WTC11 (cell line): ENCODE data around the gene STRIP1. TPM values are rescaled to one million over a fixed set of nuclear protein-coding genes. Genes with fewer than 3 reads are reported as not detected.

Source experiments
- ATAC-seq: fragments of 200-7000 bp; cut with Tn5 transposase; 2 replicates; pipeline ENCODE4 v1.10.0; 2021; ENCODE audit warnings: mild to moderate bottlenecking, moderate library complexity
- CTCF ChIA-PET: fragments of 300-600 bp; sonication (Branson Sonifier 250); formaldehyde crosslinking; loops from one replicate; lab custom pipeline; 2021; ENCODE audit warnings: antibody characterized with exemption; lab: Charles Lee
- POLR2A ChIA-PET: fragments of 350-600 bp; sonication (Branson Sonifier 250); formaldehyde crosslinking; loops from one replicate; lab custom pipeline; 2021; ENCODE audit warnings: antibody characterized with exemption; lab: Charles Lee
- DNase-seq: peaks from one replicate; pipeline ENCODE4 v3.0.0; 2021; ENCODE audit warnings: low spot score
- H3K27ac Mint-ChIP-seq: 2 replicates; pipeline ENCODE4 v1.8.0; 2021; ENCODE audit warnings: mixed read lengths
- H3K27me3 Mint-ChIP-seq: 2 replicates; pipeline ENCODE4 v1.8.0; 2021; ENCODE audit warnings: low read depth, mild to moderate bottlenecking, moderate library complexity, mixed read lengths
- H3K36me3 Mint-ChIP-seq: 2 replicates; pipeline ENCODE4 v1.8.0; 2021; ENCODE audit warnings: mixed read lengths
- H3K4me1 Mint-ChIP-seq: 2 replicates; pipeline ENCODE4 v1.8.0; 2022; ENCODE audit warnings: mixed read lengths
- H3K4me3 Mint-ChIP-seq: 2 replicates; pipeline ENCODE4 v1.8.0; 2021; ENCODE audit warnings: mild to moderate bottlenecking, moderate library complexity, mixed read lengths
- H3K9me3 Mint-ChIP-seq: 2 replicates; pipeline ENCODE4 v1.8.0; 2021; ENCODE audit warnings: mixed read lengths
- AR ChIP-seq: fragments of 250-450 bp; sonication (Bioruptor Pico); IDR thresholded peaks from 2 replicates; pipeline ENCODE4 v1.9.0; 2021; ENCODE audit warnings: mild to moderate bottlenecking
- ARID4B ChIP-seq: sonication (generic); formaldehyde crosslinking; IDR thresholded peaks from 2 replicates; pipeline ENCODE4 v1.8.0; 2023; ENCODE audit warnings: missing genetic modification reagents, mild to moderate bottlenecking, borderline replicate concordance
- E2F4 ChIP-seq: sonication (generic); formaldehyde crosslinking; IDR thresholded peaks from 2 replicates; pipeline ENCODE4 v1.8.1; 2022; ENCODE audit warnings: low read depth, mild to moderate bottlenecking, moderate library complexity, missing genetic modification reagents, borderline replicate concordance
- HMGXB4 ChIP-seq: sonication (generic); formaldehyde crosslinking; IDR thresholded peaks from 2 replicates; pipeline ENCODE4 v1.8.1; 2023; ENCODE audit warnings: mild to moderate bottlenecking, moderate library complexity, missing genetic modification reagents
- JUN ChIP-seq: sonication (generic); formaldehyde crosslinking; IDR thresholded peaks from 2 replicates; pipeline ENCODE4 v1.8.0; 2023; ENCODE audit warnings: mild to moderate bottlenecking, missing genetic modification reagents
- MAX ChIP-seq: sonication (generic); formaldehyde crosslinking; IDR thresholded peaks from 2 replicates; pipeline ENCODE4 v1.8.0; 2022; ENCODE audit warnings: mild to moderate bottlenecking, missing genetic modification reagents
- MYBL2 ChIP-seq: sonication (generic); formaldehyde crosslinking; IDR thresholded peaks from 2 replicates; pipeline ENCODE4 v1.8.1; 2023; ENCODE audit warnings: mild to moderate bottlenecking, moderate library complexity, missing genetic modification reagents
- NR2C2 ChIP-seq: sonication (generic); formaldehyde crosslinking; IDR thresholded peaks from 2 replicates; pipeline ENCODE4 v1.8.0; 2022; ENCODE audit warnings: mild to moderate bottlenecking, missing genetic modification reagents
- PRDM15 ChIP-seq: sonication (generic); formaldehyde crosslinking; IDR thresholded peaks from 2 replicates; pipeline ENCODE4 v1.8.0; 2022; ENCODE audit warnings: missing genetic modification reagents
- PREB ChIP-seq: sonication (generic); formaldehyde crosslinking; IDR thresholded peaks from 2 replicates; pipeline ENCODE4 v1.8.1; 2022; ENCODE audit warnings: mild to moderate bottlenecking, missing genetic modification reagents, moderate library complexity, borderline replicate concordance
- RORB ChIP-seq: fragments of 250-450 bp; sonication (Bioruptor Pico); IDR thresholded peaks from 2 replicates; pipeline ENCODE4 v1.9.0; 2021; ENCODE audit warnings: mild to moderate bottlenecking
- ZNF317 ChIP-seq: sonication (generic); formaldehyde crosslinking; IDR thresholded peaks from 2 replicates; pipeline ENCODE4 v1.8.1; 2023; ENCODE audit warnings: low read depth, mild to moderate bottlenecking, moderate library complexity, missing genetic modification reagents, borderline replicate concordance
- total RNA-seq: library from RNA; stranded (reverse); gene quantifications from 3 replicates; pipeline ENCODE4 v1.2.3, GENCODE V29; 2021

Gene STRIP1
- total RNA-seq, 1 experiment from 2014 or later: 42.8 TPM

- TF ChIP-seq AR (CRISPR knock-in tag) (no peak), JUN (CRISPR knock-in tag) (no peak), HMGXB4 (CRISPR knock-in tag) (no peak), PRDM15 (no peak), PREB (CRISPR knock-in tag) (no peak), RORB (no peak)
These were observed 25.4 kb upstream of the STRIP1 start (continued) for GRCh38 chr1:110008971-110009565.

- ATAC-seq: peak; percentile 88
- 0 out of 2 replicates have a peak overlapping the region, but pooled peaks have one; percentile 50 for H3K27ac Mint-ChIP-seq
- peaks cover 62% of the 10 kb centered on the region for H3K36me3 Mint-ChIP-seq
These were observed 22.8 kb upstream of the STRIP1 start for GRCh38 chr1:110011527-110012041.

More at GRCh38 chr1:110011527-110012041, 22.8 kb upstream of the STRIP1 start:
- POLR2A ChIA-PET: no interaction called here
- DNase-seq: no peak
- no peaks in the 10 kb centered on the region for H3K27me3 Mint-ChIP-seq
- CTCF ChIA-PET: interaction anchor here (0.6 to 4.0 kb wide), 11 partner anchors 13 to 235 kb away, joined by 3 to 45 read pairs (median 4); partner anchors contain the start of genes AHCYL1 and STRIP1
- H3K4me1 Mint-ChIP-seq: peaks cover 11% of the 10 kb centered on the region
- no peaks in the 10 kb centered on the region for H3K9me3 Mint-ChIP-seq
- H3K4me3 Mint-ChIP-seq: no peak overlapping the region
- TF ChIP-seq ZNF317: no peak
- no peak for TF ChIP-seq ARID4B
- TF ChIP-seq MYBL2 (CRISPR knock-in tag): no peak
- TF ChIP-seq NR2C2 (CRISPR knock-in tag): no peak
- TF ChIP-seq MAX (CRISPR knock-in tag): no peak
- no peak for TF ChIP-seq E2F4 (CRISPR knock-in tag)
- TF ChIP-seq, all 79 proteins: peak for 0
